GM12878 (cell line): ENCODE data around the gene PPP2R2B. TPM values are rescaled to one million over a fixed set of nuclear protein-coding genes. Genes with fewer than 3 reads are reported as not detected.
"Not testable (repeated sequence)": the region's sequence is repeated elsewhere in the genome, so short reads cannot be mapped to it uniquely, and the experiment has no call there.

Source experiments
- ATAC-seq: fragments of 200-7000 bp; cut with Tn5 transposase; 3 replicates; pipeline ENCODE4 v1.9.1; 2020; ENCODE audit warnings: mild to moderate bottlenecking, moderate library complexity
- BruUV-seq: library from RNA; stranded (reverse); fragments of 400-500 nt; replicated peaks from 2 replicates; lab custom pipeline; 2021; lab: Mats Ljungman, UMichigan
- CTCF ChIA-PET: fragments of 300-600 bp; sonication (Branson Sonifier 250); formaldehyde crosslinking; extraction: SDS; loops from one replicate; lab custom pipeline; 2021; ENCODE audit warnings: inconsistent platforms; lab: Yijun Ruan, JAX
- POLR2A ChIA-PET: fragments of 350-600 bp; formaldehyde crosslinking; extraction: SDS; loops from one replicate; lab custom pipeline; 2021; ENCODE audit warnings: inconsistent platforms; lab: Charles Lee
- RAD21 ChIA-PET: fragments of 300-600 bp; sonication (Branson Sonifier 250); formaldehyde crosslinking; loops from one replicate; lab custom pipeline; 2023; ENCODE audit warnings: antibody characterized with exemption; ENCODE audit not compliant: unreplicated experiment; lab: Charles Lee
- SMC1A ChIA-PET: fragments of 300-600 bp; sonication (Branson Sonifier 250); formaldehyde crosslinking; loops from one replicate; lab custom pipeline; 2023; ENCODE audit not compliant: unreplicated experiment, uncharacterized antibody; lab: Charles Lee
- DNase-seq: peaks from one replicate; pipeline ENCODE4 v3.0.0-alpha.2; 2011; ENCODE audit warnings: low read depth, low spot score
- FAIRE-seq: peaks from 3 replicates; lab custom pipeline; 2011; peaks lifted over from hg19 to GRCh38; lab: Jason Lieb, UNC
- H2AFZ ChIP-seq: 2 replicates; pipeline ENCODE4 v1.6.0; 2011; ENCODE audit warnings: low read depth, low read length, control low read depth; ENCODE audit not compliant: control insufficient read depth
- H3K27ac ChIP-seq: 2 replicates; pipeline ENCODE4 v1.5.1; 2011; ENCODE audit warnings: control low read depth; ENCODE audit not compliant: control insufficient read depth, insufficient read depth
- H3K27me3 ChIP-seq, 2 experiments: replicated peaks in 1 of 2; 2 replicates each; pipeline versions ENCODE4 v1.6.0 to v1.6.1; 2011; ENCODE audit warnings: low read length in 1 of 2; ENCODE audit not compliant: control insufficient read depth in 2 of 2, insufficient read depth in 2 of 2
- H3K36me3 ChIP-seq, 2 experiments: 2 replicates each; pipeline ENCODE4 v1.5.1; 2011; ENCODE audit warnings: low read length in 1 of 2; ENCODE audit not compliant: control insufficient read depth in 2 of 2, insufficient read depth in 2 of 2
- H3K4me1 ChIP-seq: 2 replicates; pipeline ENCODE4 v1.6.1; 2011; ENCODE audit warnings: mild to moderate bottlenecking, low read length, moderate library complexity, mixed read lengths; ENCODE audit not compliant: control insufficient read depth, insufficient read depth
- H3K4me2 ChIP-seq: 2 replicates; pipeline ENCODE4 v1.6.0; 2011; ENCODE audit warnings: control low read depth; ENCODE audit not compliant: control insufficient read depth, insufficient read depth
- H3K4me3 ChIP-seq: fragments of 200-600 bp; sonication (generic); 2 replicates; pipeline ENCODE4 v1.5.1; 2016
- H3K79me2 ChIP-seq: 2 replicates; pipeline ENCODE4 v1.6.0; 2011; ENCODE audit warnings: low read length; ENCODE audit not compliant: control insufficient read depth, insufficient read depth
- H3K9ac ChIP-seq: 2 replicates; pipeline ENCODE4 v1.8.0; 2011; ENCODE audit warnings: low read length, control low read depth, mixed read lengths; ENCODE audit not compliant: control insufficient read depth, insufficient read depth
- H3K9me3 ChIP-seq: replicated peaks from 3 replicates; pipeline ENCODE4 v1.5.1; 2011; ENCODE audit warnings: mild to moderate bottlenecking, low read length; ENCODE audit not compliant: control insufficient read depth, insufficient read depth
- H4K20me1 ChIP-seq: 2 replicates; pipeline ENCODE4 v1.6.0; 2011; ENCODE audit not compliant: control insufficient read depth, insufficient read depth
- CBX3 ChIP-seq: fragments of 200-600 bp; sonication (generic); IDR thresholded peaks from 2 replicates; pipeline ENCODE4 v1.6.1; 2016; ENCODE audit warnings: low read depth, borderline replicate concordance
- CHD4 ChIP-seq: fragments of 200-600 bp; sonication (generic); IDR thresholded peaks from 2 replicates; pipeline ENCODE4 v1.6.1; 2016; ENCODE audit warnings: mild to moderate bottlenecking
- EP300 ChIP-seq, 2 experiments: fragments of 150-350 bp in 1 of 2; IDR thresholded peaks; 2 replicates each; pipeline ENCODE4 v1.6.1; 2011 to 2012; ENCODE audit warnings: low read depth in 2 of 2, low read length in 2 of 2, borderline replicate concordance in 1 of 2, improper control_type of control experiment in 1 of 2, inconsistent platforms in 1 of 2; ENCODE audit not compliant: control insufficient read depth in 1 of 2
- ESRRA ChIP-seq: IDR thresholded peaks from 2 replicates; pipeline ENCODE4 v1.6.1; 2012; ENCODE audit warnings: mild to moderate bottlenecking, low read length, improper control_type of control experiment
- EZH2 ChIP-seq: IDR thresholded peaks from 2 replicates; pipeline ENCODE4 v1.6.1; 2012; ENCODE audit warnings: low read depth, mild to moderate bottlenecking, control low read depth, inconsistent platforms, low read length, borderline replicate concordance; ENCODE audit not compliant: control insufficient read depth
- HDGF ChIP-seq: fragments of 450-650 bp; IDR thresholded peaks from 2 replicates; pipeline ENCODE4 v1.6.1; 2016; ENCODE audit warnings: antibody characterized with exemption
- JUNB ChIP-seq: IDR thresholded peaks from 2 replicates; pipeline ENCODE4 v1.6.1; 2016; ENCODE audit warnings: antibody characterized with exemption, mild to moderate bottlenecking
- JUND ChIP-seq: IDR thresholded peaks from 2 replicates; pipeline ENCODE4 v1.6.1; 2012; ENCODE audit warnings: low read depth, mild to moderate bottlenecking, low read length, improper control_type of control experiment, moderate library complexity
- MEF2B ChIP-seq: fragments of 450-650 bp; IDR thresholded peaks from 2 replicates; pipeline ENCODE4 v1.6.1; 2018; ENCODE audit warnings: mild to moderate bottlenecking, moderate library complexity; ENCODE audit not compliant: partially characterized antibody, poor library complexity, severe bottlenecking
- MXI1 ChIP-seq: fragments of 150-350 bp; IDR thresholded peaks from 2 replicates; pipeline ENCODE4 v1.6.1; 2011; ENCODE audit warnings: low read depth, mild to moderate bottlenecking, inconsistent platforms, low read length, improper control_type of control experiment
- NR2F1 ChIP-seq: fragments of 450-650 bp; conservative IDR thresholded peaks from 2 replicates; pipeline ENCODE4 v1.6.1; 2017; ENCODE audit warnings: mild to moderate bottlenecking
- RELA ChIP-seq: fragments of 450-650 bp; IDR thresholded peaks from 2 replicates; pipeline ENCODE4 v1.8.0; 2014; ENCODE audit warnings: borderline replicate concordance; ENCODE audit not compliant: partially characterized antibody
- SP1 ChIP-seq: IDR thresholded peaks from one replicate; pipeline ENCODE4 v1.6.1; 2011; ENCODE audit warnings: low read depth, low read length
- SUZ12 ChIP-seq: fragments of 200-600 bp; sonication (generic); IDR thresholded peaks from one replicate; pipeline ENCODE4 v1.6.1; 2018; ENCODE audit warnings: antibody characterized with exemption, mild to moderate bottlenecking; ENCODE audit not compliant: unreplicated experiment
- TCF3 ChIP-seq: IDR thresholded peaks from 2 replicates; pipeline ENCODE4 v1.6.1; 2012; ENCODE audit warnings: low read depth, mild to moderate bottlenecking, low read length, borderline replicate concordance; ENCODE audit not compliant: insufficient read depth
- TCF7 ChIP-seq: IDR thresholded peaks from 2 replicates; pipeline ENCODE4 v1.6.1; 2014; ENCODE audit warnings: antibody characterized with exemption, borderline replicate concordance
- WGBS: methylation state at CpG from one replicate; pipeline ENCODE4 v1.1.6; 2016; ENCODE audit warnings: low lambda C conversion rate; ENCODE audit not compliant: insufficient replicate concordance, insufficient coverage; ENCODE audit errors: missing lambda C conversion rate; 5-methylcytosine and 5-hydroxymethylcytosine counted together
- in situ Hi-C: fragments of 300-500 bp; cut with MboI; formaldehyde crosslinking; loops from 9 replicates; pipeline ENCODE4 v1.14.3; 2018; ENCODE audit warnings: mixed read lengths
- intact Hi-C: fragments of 100-400 bp; cut with micrococcal nuclease; formaldehyde crosslinking; loops from one replicate; pipeline ENCODE4 v1.14.2; 2022; ENCODE audit not compliant: unreplicated experiment
- polyA plus RNA-seq, 11 experiments: library from polyadenylated mRNA; depleted of rRNA in 4 of 11; unstranded in 6 of 11; stranded (reverse) in 5 of 11; fragments of >200 nt; fragmentation: Nextera tagmentation in 4 of 11; fragmentation: Illumina TruSeq in 1 of 11; extraction: Ambion mirVana in 4 of 11; extraction: Trizol in 1 of 11; gene quantifications; 1 replicate in 1 of 11; 2 replicates in 10 of 11; pipeline versions ENCODE4 v1.2.1 to v1.2.3, GENCODE V29; 2011 to 2016; ENCODE audit warnings: inconsistent platforms in 2 of 11, missing spikeins in 2 of 11, low read depth in 1 of 11
- total RNA-seq, 4 experiments: library from RNA; depleted of rRNA in 3 of 4; stranded (reverse); fragments of >200 nt in 3 of 4; fragmentation: Illumina TruSeq in 1 of 4; extraction: Trizol in 1 of 4; gene quantifications; 2 replicates each; pipeline versions ENCODE4 v1.2.1 to v1.2.3, GENCODE V29; 2013 to 2021
- TF ChIP-seq, protein P1 (sequence below): fragments of 450-650 bp; formaldehyde crosslinking; IDR thresholded peaks from 2 replicates; pipeline ENCODE4 v1.4.0; 2022; ENCODE audit warnings: mild to moderate bottlenecking, moderate library complexity

The PPP2R2B gene
- total and polyA plus RNA-seq, 10 of the 15 experiments (the other 5 are each of a cell fraction or from before 2014, with no cell fraction given) = not detected

DNA sequence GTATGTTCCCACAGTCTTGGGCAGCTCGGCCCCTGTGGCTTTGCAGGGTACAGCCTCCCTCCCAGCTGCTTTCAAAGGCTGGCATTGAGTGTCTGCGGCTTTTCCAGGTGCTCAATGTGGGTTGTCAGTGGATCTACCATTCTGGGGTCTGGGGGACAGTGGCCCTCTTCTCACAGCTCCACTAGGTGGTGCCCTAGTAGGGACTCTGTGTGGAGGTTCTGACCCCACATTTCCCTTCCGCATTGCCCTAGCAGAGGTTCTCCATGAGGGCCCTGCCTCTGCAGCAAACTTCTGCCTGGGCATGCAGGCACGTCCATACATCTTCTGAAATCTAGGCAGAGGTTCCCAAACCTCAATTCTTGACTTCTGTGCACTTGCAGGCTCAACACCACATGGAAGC, 321.7 kb downstream of the PPP2R2B start:
- H3K36me3 ChIP-seq, intact Hi-C loops, H3K27ac ChIP-seq, H3K9ac ChIP-seq, H3K27me3 ChIP-seq, RAD21 ChIA-PET, H4K20me1 ChIP-seq, H3K4me1 ChIP-seq, DNase-seq, FAIRE-seq, H3K4me2 ChIP-seq, H3K79me2 ChIP-seq, ATAC-seq, CTCF ChIA-PET, BruUV-seq, H2AFZ ChIP-seq, H3K4me3 ChIP-seq, SMC1A ChIA-PET, in situ Hi-C loops, POLR2A ChIA-PET, H3K9me3 ChIP-seq: not testable (repeated sequence)
- 39% methylated on average over 4 of the region's 4 CpGs for WGBS

DNA sequence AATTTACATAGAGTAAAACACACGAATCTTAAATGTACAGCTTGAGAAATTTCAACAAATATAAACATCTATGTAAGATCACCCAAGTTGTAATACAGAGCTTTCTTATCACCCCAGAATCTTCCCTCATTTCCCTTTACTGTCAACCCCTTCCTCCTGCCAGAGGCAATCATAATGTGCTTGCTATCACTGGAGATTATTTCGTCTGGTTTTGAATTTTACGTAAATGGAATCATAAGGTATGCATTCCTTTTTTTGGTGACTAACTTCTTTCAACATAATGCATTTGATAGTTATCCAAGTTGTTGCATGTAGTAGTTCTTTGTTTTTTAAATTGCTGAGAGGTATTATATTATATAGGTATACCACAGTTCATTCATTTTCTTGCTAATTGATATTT, 325.1 kb downstream of the PPP2R2B start:
- SMC1A ChIA-PET = no interaction called here
- H3K27ac ChIP-seq = no peak overlapping the region
- no TSS peak for BruUV-seq
- no peaks in the 10 kb centered on the region for H3K9me3 ChIP-seq
- intact Hi-C loops (no loop called here), in situ Hi-C loops (no loop called here)
- CTCF ChIA-PET = no interaction called here
- no peak overlapping the region for H3K4me3 ChIP-seq
- no peak overlapping the region for H3K4me2 ChIP-seq
- DNase-seq = no peak
- ATAC-seq = no peak
- H2AFZ ChIP-seq = no peak overlapping the region
- H3K79me2 ChIP-seq = no peaks in the 10 kb centered on the region
- no peaks in the 10 kb centered on the region for H3K36me3 ChIP-seq
- no peak overlapping the region for H3K9ac ChIP-seq
- no peaks in the 10 kb centered on the region; a peak in 1 of 4 replicates for H3K27me3 ChIP-seq
- no peaks in the 10 kb centered on the region for H4K20me1 ChIP-seq
- POLR2A ChIA-PET = no interaction called here
- 17% methylated on average over 3 of the region's 3 CpGs for WGBS
- RAD21 ChIA-PET = no interaction called here
- H3K4me1 ChIP-seq = no peaks in the 10 kb centered on the region
- no peak for FAIRE-seq
- TF ChIP-seq CHD4 = no peak
- no peak for TF ChIP-seq MXI1
- TF ChIP-seq TCF3 = no peak
- no peak for TF ChIP-seq RELA
- no peak for TF ChIP-seq CBX3
- TF ChIP-seq SP1 = no peak
- no peak for TF ChIP-seq TCF7
- no peak for TF ChIP-seq SUZ12
- TF ChIP-seq, protein P1, sequence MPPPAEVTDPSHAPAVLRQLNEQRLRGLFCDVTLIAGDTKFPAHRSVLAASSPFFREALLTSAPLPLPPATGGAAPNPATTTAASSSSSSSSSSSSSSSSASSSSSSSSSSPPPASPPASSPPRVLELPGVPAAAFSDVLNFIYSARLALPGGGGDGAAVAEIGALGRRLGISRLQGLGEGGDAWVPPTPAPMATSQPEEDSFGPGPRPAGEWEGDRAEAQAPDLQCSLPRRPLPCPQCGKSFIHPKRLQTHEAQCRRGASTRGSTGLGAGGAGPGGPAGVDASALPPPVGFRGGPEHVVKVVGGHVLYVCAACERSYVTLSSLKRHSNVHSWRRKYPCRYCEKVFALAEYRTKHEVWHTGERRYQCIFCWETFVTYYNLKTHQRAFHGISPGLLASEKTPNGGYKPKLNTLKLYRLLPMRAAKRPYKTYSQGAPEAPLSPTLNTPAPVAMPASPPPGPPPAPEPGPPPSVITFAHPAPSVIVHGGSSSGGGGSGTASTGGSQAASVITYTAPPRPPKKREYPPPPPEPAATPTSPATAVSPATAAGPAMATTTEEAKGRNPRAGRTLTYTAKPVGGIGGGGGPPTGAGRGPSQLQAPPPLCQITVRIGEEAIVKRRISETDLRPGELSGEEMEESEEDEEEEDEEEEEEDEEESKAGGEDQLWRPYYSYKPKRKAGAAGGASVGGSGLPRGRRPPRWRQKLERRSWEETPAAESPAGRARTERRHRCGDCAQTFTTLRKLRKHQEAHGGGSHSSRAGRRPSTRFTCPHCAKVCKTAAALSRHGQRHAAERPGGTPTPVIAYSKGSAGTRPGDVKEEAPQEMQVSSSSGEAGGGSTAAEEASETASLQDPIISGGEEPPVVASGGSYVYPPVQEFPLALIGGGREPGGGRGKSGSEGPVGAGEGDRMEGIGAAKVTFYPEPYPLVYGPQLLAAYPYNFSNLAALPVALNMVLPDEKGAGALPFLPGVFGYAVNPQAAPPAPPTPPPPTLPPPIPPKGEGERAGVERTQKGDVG (CRISPR knock-in tag) = no peak
- no peak for TF ChIP-seq JUND
- no peak for TF ChIP-seq EP300 (IDR thresholded peaks at IDR 0.05; ENCODE audit: borderline replicate concordance in 1 of 2, control insufficient read depth in 1 of 2, low read depth in 2 of 2, low read length in 2 of 2)
- TF ChIP-seq HDGF = no peak
- TF ChIP-seq NR2F1 = no peak
- no peak for TF ChIP-seq MEF2B
- TF ChIP-seq EZH2 = no peak
- no peak for TF ChIP-seq JUNB
- TF ChIP-seq ESRRA = no peak
